Medulla oblongata (tissue), 1 donor: ENCODE results near the gene PLAAT1.

ENCODE experiments used
- DNase-seq: peaks from one replicate; pipeline ENCODE4 v3.0.0-alpha.2; 2015; ENCODE audit errors: extremely low spot score

Gene PLAAT1

DNA sequence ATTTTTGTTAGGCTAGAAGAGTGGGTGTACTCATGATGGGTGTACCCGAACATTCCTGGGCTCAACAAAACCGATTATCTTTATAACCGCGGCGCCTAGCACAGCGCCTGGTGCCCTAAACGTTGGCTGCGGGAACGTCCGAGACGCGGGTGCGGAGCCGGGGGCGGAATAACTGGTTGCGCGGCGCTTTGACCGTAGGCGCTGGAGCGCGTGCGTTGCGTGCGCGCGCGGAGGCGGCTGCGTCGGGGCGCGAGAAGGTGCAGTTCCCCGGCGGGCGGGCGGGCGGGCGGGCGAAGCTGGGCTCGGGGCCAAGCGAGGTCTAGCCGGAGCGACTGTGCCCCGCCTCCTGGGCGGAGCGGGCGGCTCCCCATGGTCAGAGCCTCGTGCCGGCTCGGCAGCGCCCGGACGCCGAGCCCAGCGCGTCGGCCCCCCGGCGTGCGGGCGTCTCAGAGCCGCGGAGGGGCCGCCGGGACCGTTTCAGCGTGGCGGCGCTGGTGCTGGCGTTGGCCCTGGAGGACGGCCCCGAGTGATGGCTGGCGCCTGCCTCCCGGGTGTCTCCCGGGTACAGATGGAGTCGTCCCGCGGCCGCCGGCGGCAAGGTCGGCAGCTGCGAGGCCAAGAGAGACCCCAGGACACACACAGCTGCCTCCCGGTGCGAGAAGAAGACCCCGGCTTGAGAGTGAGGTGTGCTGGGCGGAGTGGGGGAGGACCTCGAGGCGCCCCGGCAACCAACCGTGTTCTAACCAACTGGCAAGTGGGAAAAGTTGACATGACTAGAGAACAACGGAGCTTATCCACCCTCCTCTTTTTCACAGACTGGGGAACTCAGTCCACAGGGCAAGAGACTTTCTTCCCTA is at the start of gene PLAAT1:
TSS of gene PLAAT1 (plus strand) at position 373 of the 857 bp plus-strand sequence. CDS start 14,429 bp downstream, outside the sequence.
- DNase-seq = peak; percentile 41

DNA sequence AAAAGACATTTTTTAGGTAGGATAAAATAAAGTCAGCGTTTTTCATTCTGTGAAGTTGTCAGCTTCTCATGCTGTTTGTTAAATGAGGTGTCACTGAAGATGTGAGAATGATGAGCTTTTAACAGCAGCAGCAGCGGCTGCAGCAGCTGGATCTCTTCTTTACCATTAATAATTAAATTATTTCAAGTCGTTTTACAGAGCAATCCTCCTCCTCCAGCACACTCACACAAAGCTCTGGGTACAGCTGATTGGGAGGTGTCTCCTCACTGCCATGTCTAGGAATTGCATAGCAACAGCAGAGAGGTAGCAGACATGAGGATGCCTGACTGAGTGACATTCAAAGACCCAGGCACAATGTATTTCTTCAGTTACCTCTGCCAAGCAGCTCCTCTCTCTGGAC is 46.7 kb upstream of the PLAAT1 start:
- DNase-seq = no peak

- DNase-seq = no peak
Measured at GRCh38 chr3:193196746-193197145, 44.3 kb upstream of the PLAAT1 start.

DNA sequence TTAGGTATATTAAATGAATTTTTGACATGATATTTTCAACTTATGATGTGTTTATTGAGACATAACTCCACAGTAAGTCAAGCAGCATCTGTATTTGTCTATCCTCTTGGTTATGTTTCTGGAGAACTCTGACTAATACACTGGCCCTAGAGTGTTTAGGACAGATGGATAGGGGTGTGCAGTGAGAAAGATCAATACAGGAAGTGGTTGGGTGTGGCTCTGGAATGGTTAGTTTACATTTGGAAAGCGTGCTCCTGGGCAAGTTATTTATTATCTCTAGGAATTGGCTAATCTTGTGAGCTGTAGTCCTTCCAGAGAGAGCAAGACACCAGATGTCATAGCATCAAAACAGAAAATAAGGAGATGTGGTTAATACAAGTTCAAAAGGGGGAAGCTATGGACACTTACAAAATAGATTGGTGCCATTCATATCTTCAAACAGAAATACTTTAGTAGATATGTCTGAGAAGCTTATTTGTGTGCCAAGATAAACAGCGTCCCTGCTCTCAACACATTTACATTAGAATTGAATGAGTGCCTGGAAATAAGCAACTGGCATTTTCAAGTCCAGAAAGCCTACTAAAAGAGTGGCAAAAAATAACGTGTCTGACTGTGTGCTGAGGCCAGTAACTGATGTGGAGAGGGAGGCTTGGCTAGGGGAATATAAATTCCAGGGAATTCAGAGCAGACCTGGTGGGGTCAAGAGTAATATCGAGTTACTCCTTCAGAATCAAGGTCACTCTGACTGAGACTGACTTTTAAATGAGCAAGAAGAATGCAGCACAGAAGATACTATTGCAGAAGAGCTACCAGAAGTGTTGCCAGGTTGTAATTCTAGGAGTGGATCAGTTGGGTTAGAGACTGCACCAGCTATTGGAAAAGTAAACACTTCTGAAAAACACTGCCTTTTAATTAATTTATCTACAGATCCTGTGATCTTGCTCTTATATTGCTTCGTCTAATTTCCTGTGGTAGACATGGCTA is 33.4 kb upstream of the PLAAT1 start:
- no peak for DNase-seq

DNA sequence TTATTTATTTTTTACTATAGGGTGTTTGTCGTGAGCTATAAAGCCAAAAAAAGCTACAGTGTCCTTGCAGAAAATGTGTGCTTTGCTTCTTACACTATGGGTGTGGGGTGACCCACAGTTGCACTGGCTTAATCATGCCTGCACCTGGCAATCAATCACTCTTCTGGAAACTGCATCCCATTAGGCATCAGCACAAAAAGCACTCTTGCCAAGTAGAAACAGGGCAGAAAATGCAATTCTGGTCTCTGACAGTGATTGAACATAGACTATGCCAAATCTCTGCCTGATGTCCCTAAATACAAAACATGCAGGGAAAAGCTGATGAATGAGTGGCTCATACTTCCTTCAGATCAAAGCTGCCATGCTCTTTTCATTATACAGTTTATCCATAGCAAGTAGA is 30.4 kb upstream of the PLAAT1 start:
- no peak for DNase-seq

DNA sequence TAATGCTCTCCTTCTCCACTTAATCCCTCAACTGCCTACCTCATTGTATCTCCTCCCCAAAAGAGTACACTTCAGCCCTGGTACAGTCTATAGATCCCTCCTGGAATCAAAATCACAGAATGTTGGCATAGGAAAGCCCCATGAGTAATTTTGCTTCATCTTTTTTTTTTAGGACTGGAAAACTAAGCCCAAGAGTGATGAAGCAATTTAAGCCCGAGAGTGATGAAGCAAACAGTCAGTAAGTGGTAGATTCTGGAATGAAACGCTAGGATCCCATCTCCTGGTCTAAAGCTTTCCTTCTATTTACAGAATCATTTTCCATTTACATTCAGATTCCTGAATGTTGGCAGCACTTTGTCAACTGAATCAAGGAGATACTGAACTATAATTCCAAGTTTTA is 29.8 kb upstream of the PLAAT1 start:
- DNase-seq = no peak

- DNase-seq = no peak
Measured at GRCh38 chr3:193211984-193212383, 29.0 kb upstream of the PLAAT1 start.

GRCh38 chr3:193212844-193213243 is 28.2 kb upstream of the PLAAT1 start:
- no peak for DNase-seq

DNA sequence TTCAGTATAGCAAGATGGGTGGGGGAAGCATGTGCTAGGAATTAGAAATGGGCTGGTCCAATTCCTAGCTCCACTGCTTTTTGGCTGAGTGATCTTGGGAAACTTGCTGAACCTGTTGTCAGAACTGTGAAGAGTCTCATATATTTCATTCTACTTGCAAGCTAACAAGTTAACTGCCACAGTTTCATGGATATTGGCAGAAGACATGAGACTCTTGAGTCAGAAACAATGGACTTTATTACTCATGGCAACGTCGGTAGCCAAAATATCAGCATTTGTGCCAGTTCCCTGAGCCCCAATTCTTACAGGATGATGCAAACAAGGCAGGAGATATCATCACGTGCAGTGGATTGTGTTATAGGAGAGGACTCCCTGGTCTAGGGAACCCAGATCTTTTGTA is 26.6 kb upstream of the PLAAT1 start:
- no peak for DNase-seq

GRCh38 chr3:193225302-193226125 is 15.5 kb upstream of the PLAAT1 start:
- DNase-seq = no peak

- DNase-seq = no peak
Measured at GRCh38 chr3:193228206-193228605, 12.8 kb upstream of the PLAAT1 start.

- no peak for DNase-seq
Measured at GRCh38 chr3:193229851-193230420, 11.1 kb upstream of the PLAAT1 start.

- no peak for DNase-seq
Measured at GRCh38 chr3:193230610-193231009, 10.4 kb upstream of the PLAAT1 start.

DNA sequence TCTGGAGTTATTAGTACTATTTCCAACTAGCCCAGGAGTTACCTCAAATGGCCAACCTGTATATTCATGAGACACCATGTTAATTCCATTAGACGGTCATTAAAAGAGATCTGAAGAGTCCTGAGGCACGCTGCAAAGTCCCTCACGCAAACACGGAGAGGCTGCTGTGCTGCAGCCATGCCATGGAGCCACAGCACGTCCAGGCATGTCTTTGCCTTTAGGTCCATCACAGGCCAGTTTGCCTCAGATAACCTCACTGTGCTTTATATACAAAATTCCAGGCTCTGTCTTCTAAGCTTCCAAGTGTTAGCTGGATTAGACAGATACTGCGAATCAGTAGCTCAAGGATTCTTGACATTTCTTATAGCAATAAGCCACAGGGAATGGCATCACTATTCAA is 9.8 kb upstream of the PLAAT1 start:
- no peak for DNase-seq

DNA sequence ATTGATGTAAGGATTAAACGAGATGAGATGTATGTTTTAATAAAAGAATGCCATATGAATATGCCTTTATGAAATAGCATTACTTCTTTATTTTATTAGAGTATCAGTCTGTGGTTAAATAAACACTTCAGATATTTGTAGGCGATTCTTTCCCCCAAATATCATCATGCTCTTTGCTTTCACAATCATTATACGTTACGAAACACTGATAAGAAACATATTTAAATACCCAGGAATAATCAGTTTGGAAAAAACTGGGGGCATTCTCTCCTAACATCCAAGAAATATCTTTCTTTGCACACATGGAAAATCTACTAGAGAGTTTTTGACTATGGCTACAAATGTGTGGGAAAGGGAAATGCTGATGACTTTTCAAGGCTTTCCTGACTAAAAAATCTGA is 4.4 kb upstream of the PLAAT1 start:
- no peak for DNase-seq

- no peak for DNase-seq
Measured at GRCh38 chr3:193237030-193237429, 4.0 kb upstream of the PLAAT1 start.

- no peak for DNase-seq
Measured at GRCh38 chr3:193240436-193240849, 579 bp upstream of the PLAAT1 start.

- no peak for DNase-seq
Measured at GRCh38 chr3:193241716-193242115, 694 bp downstream of the PLAAT1 start.

DNA sequence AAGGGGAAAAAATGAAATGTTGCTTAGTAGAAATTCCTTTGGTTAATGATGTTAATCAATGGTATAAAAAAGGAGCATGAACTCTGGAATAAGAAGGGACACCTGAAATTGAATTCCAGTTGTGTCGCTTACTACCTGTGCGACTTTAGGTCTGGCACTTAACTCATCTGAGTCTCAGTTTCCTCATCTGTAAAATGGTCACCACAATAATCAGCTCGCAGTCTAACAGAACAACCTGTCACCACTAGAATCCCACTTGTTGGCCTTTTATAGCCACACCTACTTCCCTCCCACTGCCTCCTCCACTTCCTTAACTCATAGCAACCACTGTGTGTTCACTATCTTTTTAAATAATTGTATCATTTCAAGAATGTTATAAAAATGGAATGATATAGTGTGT is 2.5 kb downstream of the PLAAT1 start:
- DNase-seq = no peak

DNA sequence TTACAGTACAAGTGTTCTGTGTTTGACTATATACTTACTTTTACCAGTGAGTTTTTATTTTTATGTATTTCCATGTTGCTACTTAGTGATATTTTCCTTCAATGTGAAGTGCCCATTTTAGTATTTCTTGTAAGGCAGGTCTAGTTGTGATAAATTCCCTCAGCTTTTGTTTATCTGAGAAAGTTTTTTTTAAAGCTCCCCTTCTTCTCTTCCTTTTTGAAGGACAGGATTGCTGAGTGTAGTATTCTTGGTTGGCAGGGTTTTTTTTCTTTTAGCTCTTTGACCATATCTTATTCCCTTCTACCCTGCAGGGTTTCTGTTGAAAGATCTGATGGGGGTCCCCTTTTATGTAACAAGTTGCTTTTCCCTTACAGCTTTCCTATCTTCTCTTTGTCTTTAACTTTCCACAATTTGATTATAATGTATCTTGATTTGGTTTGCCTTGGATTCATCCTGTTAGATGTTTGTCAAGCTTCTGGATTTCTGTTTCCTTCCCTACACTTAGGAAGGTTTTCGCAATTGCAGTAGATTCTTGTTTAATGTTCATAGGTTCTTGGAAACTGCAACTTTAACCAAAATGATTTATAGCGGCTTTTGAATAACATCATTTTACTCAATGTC is 7.9 kb downstream of the PLAAT1 start:
- DNase-seq = no peak

DNA sequence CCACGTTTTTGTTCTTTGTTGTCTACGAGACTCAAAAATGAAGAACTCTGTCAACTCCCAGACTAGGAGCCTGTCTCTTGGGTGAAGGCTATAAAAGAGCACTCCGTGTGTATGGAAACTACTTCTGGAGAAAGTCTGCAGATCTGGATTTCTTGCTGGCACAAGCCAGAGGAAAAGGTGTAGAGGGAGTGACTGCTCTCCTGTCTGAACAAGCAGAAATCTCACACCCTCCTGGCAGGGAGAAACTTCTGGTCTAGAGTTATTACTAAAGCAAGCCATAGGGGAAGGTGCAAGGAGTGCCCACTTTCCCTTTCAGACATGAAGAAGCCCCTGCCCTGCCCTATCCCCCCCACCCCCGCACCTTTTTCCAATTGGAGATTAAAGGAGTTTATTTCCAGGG is 9.5 kb downstream of the PLAAT1 start:
- DNase-seq = no peak
